Vagina (tissue), 2 donors: Measurements from ENCODE around the gene SLC51B. TPM values are rescaled to one million over a fixed set of nuclear protein-coding genes. Genes with fewer than 3 reads are reported as not detected.

Experiments used
- DNase-seq, 2 donors: peaks; one replicate each; pipeline ENCODE4 v3.0.0-alpha.2; 2017; ENCODE audit errors: extremely low spot score in 2 of 2
- H3K27ac ChIP-seq: fragments of 200-600 bp; sonication (generic); one replicate; pipeline ENCODE4 v1.5.1; 2019
- H3K27me3 ChIP-seq: fragments of 200-600 bp; sonication (generic); one replicate; pipeline ENCODE4 v1.5.1; 2019
- H3K36me3 ChIP-seq, 2 donors: fragments of 200-600 bp; sonication (generic); one replicate each; pipeline ENCODE4 v1.5.1; 2017 to 2019
- H3K4me1 ChIP-seq: fragments of 200-600 bp; sonication (generic); one replicate; pipeline ENCODE4 v1.5.1; 2019
- H3K4me3 ChIP-seq, 2 donors: fragments of 200-600 bp; sonication (generic); 1 replicate in 1 of 2; 2 replicates in 1 of 2; pipeline ENCODE4 v1.5.1; 2016 to 2019
- H3K9me3 ChIP-seq: fragments of 200-600 bp; sonication (generic); one replicate; pipeline ENCODE4 v1.5.1; 2019
- POLR2A ChIP-seq, 2 donors: fragments of 450-650 bp; IDR thresholded peaks; one replicate each; pipeline ENCODE4 v1.6.1; 2017; ENCODE audit warnings: antibody characterized with exemption in 2 of 2, mild to moderate bottlenecking in 2 of 2, moderate library complexity in 2 of 2
- POLR2AphosphoS5 ChIP-seq, 2 donors: sonication (generic); formaldehyde crosslinking; IDR thresholded peaks; one replicate each; pipeline ENCODE4 v1.9.0; 2017; ENCODE audit warnings: antibody characterized with exemption in 2 of 2, mild to moderate bottlenecking in 2 of 2, low read depth in 1 of 2; ENCODE audit not compliant: insufficient read depth in 1 of 2
- intact Hi-C: fragments of 100-400 bp; cut with DNase I; formaldehyde crosslinking; loops from one replicate; pipeline ENCODE4 v1.15.1; 2023
- total RNA-seq: library from RNA; depleted of rRNA; stranded (reverse); fragments of >200 nt; gene quantifications from one replicate; pipeline ENCODE4 v1.2.3, GENCODE V29; 2016
- TF ChIP-seq, protein P1 (sequence below), 3 experiments: fragments of 450-650 bp in 2 of 3; fragments of 200-600 bp in 1 of 3; sonication (generic) in 1 of 3; IDR thresholded peaks; one replicate each; pipeline ENCODE4 v1.5.1; 2017 to 2019; ENCODE audit warnings: antibody characterized with exemption in 3 of 3, mild to moderate bottlenecking in 2 of 3, moderate library complexity in 2 of 3

The SLC51B gene
- total RNA-seq, 1 donor from 2014 or later = not detected

DNA sequence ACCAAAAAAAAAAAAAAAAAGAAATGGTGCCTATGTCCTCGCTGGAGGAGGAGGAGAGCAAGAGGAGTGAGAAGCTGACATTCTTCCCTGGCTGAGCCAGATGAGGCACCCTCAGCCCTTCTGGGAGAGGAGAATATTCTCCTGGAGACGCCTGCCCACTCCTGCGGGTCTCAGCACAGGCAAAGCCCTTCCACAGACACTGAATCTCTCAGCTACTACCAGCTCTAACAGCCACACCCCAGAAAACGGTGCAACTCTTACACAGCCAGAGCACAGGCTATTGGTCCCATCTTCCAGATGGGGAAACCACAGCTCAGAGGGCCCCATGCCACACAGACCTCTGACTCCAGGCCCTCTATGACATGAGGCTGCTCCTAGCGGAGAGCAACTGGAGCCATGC, 16.9 kb downstream of the SLC51B start:
- peak overlapping the region; percentile 92 for H3K27ac ChIP-seq
- no peaks in the 10 kb centered on the region for H3K27me3 ChIP-seq
- no peak overlapping the region for H3K4me3 ChIP-seq
- H3K9me3 ChIP-seq = no peaks in the 10 kb centered on the region
- no peak for DNase-seq
- peaks cover 62% of the 10 kb centered on the region for H3K4me1 ChIP-seq
- H3K36me3 ChIP-seq = peaks cover 0 to 13% of the 10 kb centered on the region in 2 donors
- intact Hi-C loops = no loop called here
- TF ChIP-seq, protein P1, sequence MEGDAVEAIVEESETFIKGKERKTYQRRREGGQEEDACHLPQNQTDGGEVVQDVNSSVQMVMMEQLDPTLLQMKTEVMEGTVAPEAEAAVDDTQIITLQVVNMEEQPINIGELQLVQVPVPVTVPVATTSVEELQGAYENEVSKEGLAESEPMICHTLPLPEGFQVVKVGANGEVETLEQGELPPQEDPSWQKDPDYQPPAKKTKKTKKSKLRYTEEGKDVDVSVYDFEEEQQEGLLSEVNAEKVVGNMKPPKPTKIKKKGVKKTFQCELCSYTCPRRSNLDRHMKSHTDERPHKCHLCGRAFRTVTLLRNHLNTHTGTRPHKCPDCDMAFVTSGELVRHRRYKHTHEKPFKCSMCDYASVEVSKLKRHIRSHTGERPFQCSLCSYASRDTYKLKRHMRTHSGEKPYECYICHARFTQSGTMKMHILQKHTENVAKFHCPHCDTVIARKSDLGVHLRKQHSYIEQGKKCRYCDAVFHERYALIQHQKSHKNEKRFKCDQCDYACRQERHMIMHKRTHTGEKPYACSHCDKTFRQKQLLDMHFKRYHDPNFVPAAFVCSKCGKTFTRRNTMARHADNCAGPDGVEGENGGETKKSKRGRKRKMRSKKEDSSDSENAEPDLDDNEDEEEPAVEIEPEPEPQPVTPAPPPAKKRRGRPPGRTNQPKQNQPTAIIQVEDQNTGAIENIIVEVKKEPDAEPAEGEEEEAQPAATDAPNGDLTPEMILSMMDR (IDR thresholded peaks at IDR 0.05) = no peak
- TF ChIP-seq POLR2AphosphoS5 (IDR thresholded peaks at IDR 0.05; ENCODE audit: insufficient read depth in 1 of 2, low read depth in 1 of 2) = no peak
- no peak for TF ChIP-seq POLR2A (IDR thresholded peaks at IDR 0.05)

DNA sequence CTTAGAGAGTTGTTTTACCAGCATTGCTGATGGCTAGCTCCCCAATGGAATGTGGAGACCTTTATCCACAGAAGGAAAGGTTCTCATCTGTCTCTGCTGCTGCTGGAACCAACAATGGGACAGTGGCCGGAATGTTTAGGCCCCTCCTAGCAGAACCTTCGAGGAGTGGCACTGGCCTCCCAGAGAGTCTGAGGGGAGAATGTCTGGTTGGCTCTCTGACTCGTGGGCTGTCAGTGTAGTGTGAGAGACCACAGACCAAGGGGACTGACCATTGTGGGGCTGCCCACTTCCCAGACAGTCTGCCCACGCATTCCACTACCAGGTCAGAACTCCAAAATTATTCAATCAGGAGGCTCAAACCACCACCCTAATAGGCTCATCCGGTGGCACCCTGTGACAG, 17.5 kb downstream of the SLC51B start:
- TF ChIP-seq POLR2A (IDR thresholded peaks at IDR 0.05) = no peak
- no peak for TF ChIP-seq POLR2AphosphoS5 (IDR thresholded peaks at IDR 0.05; ENCODE audit: insufficient read depth in 1 of 2, low read depth in 1 of 2)
- TF ChIP-seq, protein P1 (IDR thresholded peaks at IDR 0.05) = no peak
- Histone ChIP-seq H3K4me1 (peaks cover 62% of the 10 kb centered on the region), H3K27me3 (no peaks in the 10 kb centered on the region), H3K4me3 (peak overlapping the region in 1 of 2 donors; percentile 16), H3K36me3 (peaks cover 0 to 13% of the 10 kb centered on the region in 2 donors), H3K9me3 (no peaks in the 10 kb centered on the region), H3K27ac (peak overlapping the region; percentile 92)
- intact Hi-C loops = no loop called here
- no peak for DNase-seq

DNA sequence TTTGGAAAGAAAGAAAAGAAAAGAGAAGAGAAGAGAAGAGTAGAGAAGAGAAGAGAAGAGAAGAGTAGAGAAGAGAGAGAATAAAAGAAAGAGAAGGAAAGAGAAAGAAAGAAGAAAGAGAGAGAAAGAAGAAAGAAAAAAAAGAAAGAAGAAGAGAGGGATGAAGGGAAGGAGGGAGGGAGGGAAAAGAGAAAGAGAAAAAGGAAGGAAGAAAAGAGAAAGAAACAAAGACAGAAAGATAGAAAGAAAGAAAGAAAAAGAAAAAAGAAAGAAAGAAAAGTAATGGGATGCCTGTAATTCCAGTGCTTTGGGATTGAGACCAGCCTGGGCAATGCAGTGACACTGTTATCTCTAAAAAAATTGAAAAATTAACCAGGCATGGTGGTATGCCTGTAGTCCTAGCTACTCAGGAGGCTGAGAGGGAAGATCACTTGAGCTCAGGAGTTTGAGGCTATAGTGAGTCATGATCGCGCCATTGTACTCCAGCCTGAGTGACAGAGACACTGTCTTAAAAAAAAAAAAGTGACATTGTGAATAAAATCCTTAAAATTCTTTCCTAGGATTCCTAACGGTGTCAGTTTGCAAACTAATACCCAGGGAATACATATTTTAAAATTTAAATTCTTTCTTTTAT, 20.9 kb downstream of the SLC51B start:
- TF ChIP-seq POLR2A (IDR thresholded peaks at IDR 0.05) (no peak), POLR2AphosphoS5 (IDR thresholded peaks at IDR 0.05; ENCODE audit: insufficient read depth in 1 of 2, low read depth in 1 of 2) (no peak)
- TF ChIP-seq, protein P1 (IDR thresholded peaks at IDR 0.05) = no peak
- peak overlapping the region; percentile 66 to 83 for H3K4me3 ChIP-seq
- no peaks in the 10 kb centered on the region for H3K36me3 ChIP-seq
- H3K9me3 ChIP-seq = no peaks in the 10 kb centered on the region
- peak overlapping the region; percentile 92 for H3K27ac ChIP-seq
- no peak for DNase-seq
- intact Hi-C loops = no loop called here
- H3K27me3 ChIP-seq = no peaks in the 10 kb centered on the region
- peaks cover 68% of the 10 kb centered on the region for H3K4me1 ChIP-seq

DNA sequence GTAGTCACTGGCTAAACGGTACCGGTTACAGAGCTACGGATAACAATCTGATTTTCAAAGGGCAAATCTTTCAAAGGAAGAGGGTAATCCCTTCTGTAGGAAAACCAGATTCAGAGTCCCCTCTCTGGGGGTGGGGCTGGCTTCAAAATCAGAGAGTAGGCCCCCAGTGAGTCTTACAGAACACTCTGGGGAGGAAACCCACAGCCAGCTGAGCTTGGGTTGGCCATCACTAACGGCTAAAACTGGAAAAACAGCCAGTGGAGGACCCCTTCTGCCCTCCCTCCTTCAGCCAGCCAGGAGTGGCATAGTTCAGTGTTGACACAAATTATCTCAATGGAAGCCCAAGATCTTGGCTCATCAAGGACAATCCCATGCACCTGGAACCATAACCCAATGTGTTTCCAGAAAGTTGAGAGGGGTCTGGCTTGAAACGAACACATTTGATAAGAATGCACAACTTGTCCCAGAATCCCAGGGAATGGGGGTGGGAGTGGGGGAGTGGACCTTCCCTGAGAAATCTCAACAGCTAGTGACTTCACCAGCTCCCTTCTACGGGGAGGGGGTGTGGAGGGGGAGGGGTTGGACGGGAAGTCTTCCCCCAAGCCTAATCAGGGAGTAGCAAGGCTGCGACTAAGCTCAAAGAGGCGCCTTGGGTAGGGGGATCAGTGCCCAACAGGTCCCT, 21.6 kb downstream of the SLC51B start:
- Histone ChIP-seq H3K4me3 (peak overlapping the region; percentile 66 to 83), H3K9me3 (no peaks in the 10 kb centered on the region), H3K4me1 (peaks cover 68% of the 10 kb centered on the region), H3K36me3 (no peaks in the 10 kb centered on the region), H3K27me3 (no peaks in the 10 kb centered on the region), H3K27ac (peak overlapping the region; percentile 92)
- DNase-seq = no peak
- TF ChIP-seq, protein P1 (IDR thresholded peaks at IDR 0.05) = no peak
- peak in 1 of 2 donors; percentile 55 for TF ChIP-seq POLR2AphosphoS5 (IDR thresholded peaks at IDR 0.05; ENCODE audit: insufficient read depth in 1 of 2, low read depth in 1 of 2)
- no peak for TF ChIP-seq POLR2A (IDR thresholded peaks at IDR 0.05)
- intact Hi-C loops = no loop called here

DNA sequence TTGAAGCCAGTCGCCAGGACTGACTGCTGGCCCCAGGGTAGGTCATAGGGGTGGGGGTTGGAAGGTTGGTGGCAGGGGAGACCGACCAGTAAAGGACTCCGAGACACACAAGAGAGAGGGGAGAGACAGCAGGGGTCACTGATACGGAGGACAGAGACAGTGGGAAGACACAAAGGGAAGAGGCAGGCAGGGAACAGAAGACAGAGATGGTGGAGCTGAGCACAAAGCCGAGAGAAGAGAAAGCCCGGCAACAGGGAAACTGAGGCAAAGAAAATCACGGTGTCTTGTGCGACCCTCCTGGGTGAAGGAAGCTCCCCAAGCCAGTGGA, 22.1 kb downstream of the SLC51B start:
- intact Hi-C loops = no loop called here
- Histone ChIP-seq H3K9me3 (no peaks in the 10 kb centered on the region), H3K4me1 (peaks cover 68% of the 10 kb centered on the region), H3K4me3 (peak overlapping the region; percentile 66 to 83), H3K36me3 (no peaks in the 10 kb centered on the region), H3K27me3 (no peaks in the 10 kb centered on the region), H3K27ac (peak overlapping the region; percentile 92)
- no peak for TF ChIP-seq POLR2AphosphoS5 (IDR thresholded peaks at IDR 0.05; ENCODE audit: insufficient read depth in 1 of 2, low read depth in 1 of 2)
- TF ChIP-seq, protein P1 (IDR thresholded peaks at IDR 0.05) = no peak
- TF ChIP-seq POLR2A (IDR thresholded peaks at IDR 0.05) = no peak
- DNase-seq = no peak
